RWPE2 (cell line): ENCODE data around the gene NR4A3.

Experiments used
- ATAC-seq: fragments of 200-7000 bp; cut with Tn5 transposase; 3 replicates; pipeline ENCODE4 v1.9.1; 2021; ENCODE audit warnings: low read depth
- DNase-seq: peaks from one replicate; pipeline ENCODE4 v3.0.0-alpha.2; 2020; ENCODE audit warnings: low spot score
- H3K27ac ChIP-seq: fragments of 450-650 bp; 2 replicates; pipeline ENCODE4 v1.5.1; 2017; ENCODE audit warnings: mild to moderate bottlenecking; ENCODE audit not compliant: poor library complexity, severe bottlenecking
- H3K27me3 ChIP-seq: fragments of 250-450 bp; sonication (Bioruptor Pico); 2 replicates; pipeline ENCODE4 v1.5.1; 2021; ENCODE audit warnings: mild to moderate bottlenecking, moderate library complexity; ENCODE audit not compliant: insufficient read depth, poor library complexity, severe bottlenecking
- H3K36me3 ChIP-seq: fragments of 250-450 bp; sonication (Bioruptor Pico); 2 replicates; pipeline ENCODE4 v1.5.1; 2020; ENCODE audit warnings: low read depth, mild to moderate bottlenecking, moderate library complexity
- H3K4me1 ChIP-seq: fragments of 250-450 bp; sonication (Bioruptor Pico); 2 replicates; pipeline ENCODE4 v1.5.1; 2021; ENCODE audit warnings: mild to moderate bottlenecking, moderate library complexity; ENCODE audit not compliant: insufficient read depth, poor library complexity, severe bottlenecking
- H3K4me3 ChIP-seq: fragments of 250-450 bp; sonication (Bioruptor Pico); 2 replicates; pipeline ENCODE4 v1.5.1; 2021; ENCODE audit warnings: mild to moderate bottlenecking, moderate library complexity; ENCODE audit not compliant: severe bottlenecking
- H3K9me3 ChIP-seq: fragments of 250-450 bp; sonication (Bioruptor Pico); 2 replicates; pipeline ENCODE4 v1.5.1; 2021; ENCODE audit warnings: mild to moderate bottlenecking, moderate library complexity; ENCODE audit not compliant: severe bottlenecking
- CTCF ChIP-seq: fragments of 450-650 bp; IDR thresholded peaks from one replicate; pipeline ENCODE4 v1.5.1; 2017; ENCODE audit warnings: mild to moderate bottlenecking, moderate library complexity; ENCODE audit not compliant: poor library complexity, severe bottlenecking

NR4A3 gene

GRCh38 chr9:99863955-99864354, 42.3 kb downstream of the NR4A3 start:
- H3K27me3 ChIP-seq, result peaks cover 3% of the 10 kb centered on the region
- no peaks in the 10 kb centered on the region for H3K9me3 ChIP-seq
- no peak for TF ChIP-seq CTCF
- no peak overlapping the region for H3K4me3 ChIP-seq
- no peaks in the 10 kb centered on the region for H3K4me1 ChIP-seq
- no peaks in the 10 kb centered on the region for H3K36me3 ChIP-seq
- no peak for ATAC-seq
- DNase-seq, result no peak
- H3K27ac ChIP-seq, result no peak overlapping the region

GRCh38 chr9:99866398-99866797, 44.7 kb downstream of the NR4A3 start:
- no peak for TF ChIP-seq CTCF
- Histone ChIP-seq H3K4me3 (no peak overlapping the region), H3K36me3 (no peaks in the 10 kb centered on the region), H3K27ac (no peak overlapping the region), H3K27me3 (peaks cover 3% of the 10 kb centered on the region), H3K4me1 (no peaks in the 10 kb centered on the region), H3K9me3 (no peaks in the 10 kb centered on the region)
- DNase-seq (no peak), ATAC-seq (no peak)

GRCh38 chr9:99867536-99867935, 45.9 kb downstream of the NR4A3 start:
- DNase-seq (no peak), ATAC-seq (no peak)
- Histone ChIP-seq H3K27ac (no peak overlapping the region), H3K9me3 (no peaks in the 10 kb centered on the region), H3K27me3 (peaks cover 3% of the 10 kb centered on the region), H3K4me1 (no peaks in the 10 kb centered on the region), H3K36me3 (no peaks in the 10 kb centered on the region), H3K4me3 (no peak overlapping the region)
- no peak for TF ChIP-seq CTCF

- Histone ChIP-seq H3K9me3 (no peaks in the 10 kb centered on the region), H3K27me3 (peaks cover 3% of the 10 kb centered on the region), H3K4me1 (no peaks in the 10 kb centered on the region), H3K4me3 (no peak overlapping the region), H3K36me3 (no peaks in the 10 kb centered on the region), H3K27ac (no peak overlapping the region)
- no peak for DNase-seq
- no peak for TF ChIP-seq CTCF
- ATAC-seq, result no peak
Measured at GRCh38 chr9:99867968-99868367, 46.3 kb downstream of the NR4A3 start.

- DNase-seq (no peak), ATAC-seq (no peak)
- Histone ChIP-seq H3K27me3 (peaks cover 3% of the 10 kb centered on the region), H3K4me1 (no peaks in the 10 kb centered on the region), H3K36me3 (no peaks in the 10 kb centered on the region), H3K9me3 (no peaks in the 10 kb centered on the region), H3K4me3 (no peak overlapping the region), H3K27ac (no peak overlapping the region)
- no peak for TF ChIP-seq CTCF
Measured at GRCh38 chr9:99868845-99869244, 47.2 kb downstream of the NR4A3 start.
